ENCODE data around the gene PLA2G4C.
"Not testable (repeated sequence)": the region's sequence is repeated elsewhere in the genome, so short reads cannot be mapped to it uniquely, and the experiment has no call there.

The PLA2G4C gene

DNA sequence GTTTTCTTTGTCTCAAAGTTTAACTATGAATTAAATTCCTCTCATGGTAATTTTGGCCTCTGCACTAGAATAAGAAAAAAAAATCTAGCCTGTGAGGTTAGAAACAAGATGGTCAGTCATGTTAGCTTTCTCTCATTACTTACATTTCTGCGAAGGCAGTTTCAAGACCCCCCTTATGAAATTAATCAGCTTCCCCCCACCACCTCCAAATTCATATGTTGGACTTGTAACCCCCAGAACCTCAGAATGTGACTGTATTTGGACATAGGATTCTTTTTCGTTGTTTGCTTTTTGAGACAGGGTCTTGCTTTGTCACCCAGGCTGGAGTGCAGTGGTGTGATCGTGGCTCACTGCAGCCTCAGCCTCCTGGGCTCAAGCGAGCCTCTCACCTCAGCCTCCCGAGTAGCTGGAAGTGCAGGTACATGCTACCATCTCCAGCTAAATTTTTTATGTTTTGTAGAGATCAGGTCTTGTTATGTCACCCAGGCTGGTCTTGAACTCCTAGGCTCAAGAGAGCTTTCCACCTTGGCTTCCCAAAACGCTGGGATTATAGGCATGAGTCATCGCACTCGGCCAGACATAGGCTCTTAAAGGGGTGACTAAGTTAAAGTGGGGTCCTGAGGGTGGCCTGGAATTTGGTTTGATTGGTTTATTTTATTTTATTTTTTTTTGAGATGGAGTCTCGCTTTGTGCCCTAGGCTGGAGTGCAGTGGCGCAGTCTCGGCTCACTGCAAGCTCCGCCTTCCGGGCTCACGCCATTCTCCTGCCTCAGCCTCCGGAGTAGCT lies 1.4 kb downstream of the PLA2G4C start:
- DNase-seq, result no peak

DNA sequence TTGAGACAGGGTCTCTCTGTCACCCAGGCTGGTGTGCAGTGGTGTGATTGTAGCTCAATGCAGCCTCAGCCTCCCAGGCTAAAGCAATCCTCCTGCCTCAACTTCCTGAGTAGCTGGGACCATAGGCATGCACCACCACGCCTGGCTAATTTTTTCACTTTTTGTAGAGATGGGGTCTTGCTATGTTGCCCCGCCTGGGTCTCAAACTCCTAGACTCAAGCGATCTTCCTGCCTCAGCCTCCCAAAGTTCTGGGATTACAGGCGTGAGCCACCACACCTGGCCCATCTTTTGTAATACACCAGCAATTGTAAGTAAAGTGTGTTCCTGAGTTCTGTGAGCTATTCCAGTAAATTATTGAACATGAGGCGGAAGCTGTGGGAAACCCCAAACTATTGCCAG lies 6.7 kb downstream of the PLA2G4C start:
- no peak for DNase-seq

DNA sequence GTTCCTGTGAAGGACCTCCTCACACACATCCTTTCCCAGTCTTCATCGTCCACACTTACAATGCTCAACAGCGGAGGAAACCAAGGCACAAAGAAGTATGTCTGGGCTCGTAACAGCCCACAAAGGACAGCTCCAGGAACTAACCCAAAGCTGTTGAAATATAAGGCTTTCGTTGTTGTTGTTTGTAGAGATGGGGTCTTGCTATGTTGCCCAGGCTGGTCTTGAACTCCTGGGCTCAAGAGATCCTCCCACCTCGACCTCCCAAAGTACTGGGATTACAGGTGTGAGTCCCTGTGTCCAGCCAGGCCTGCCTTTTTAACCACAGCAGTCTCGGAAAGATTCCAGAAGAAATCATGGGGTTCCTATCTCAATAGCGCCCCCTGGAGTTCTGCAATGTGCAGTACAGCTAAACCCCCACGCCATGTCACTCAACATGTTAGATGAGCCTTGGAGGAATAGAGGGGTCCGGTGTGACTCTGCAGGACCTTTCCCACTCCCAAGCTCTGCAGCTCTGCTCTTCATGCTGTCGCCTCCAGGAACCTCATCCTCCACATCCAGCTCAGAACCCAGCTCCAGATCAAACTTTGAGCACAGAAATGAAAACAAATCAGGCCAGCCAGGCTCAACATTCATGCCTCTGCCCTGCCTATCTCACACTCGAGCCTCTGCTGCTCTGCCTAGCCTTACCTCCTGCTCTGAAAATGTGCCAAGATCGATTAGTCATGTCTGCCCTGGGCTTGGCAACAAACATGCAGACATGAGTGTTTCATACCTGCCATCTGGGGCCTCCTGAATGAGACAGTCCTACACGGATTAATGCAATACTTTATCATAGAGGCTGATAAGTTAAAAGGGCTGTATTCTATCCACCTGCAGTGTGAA lies 7.5 kb downstream of the PLA2G4C start:
- no peak for DNase-seq

DNA sequence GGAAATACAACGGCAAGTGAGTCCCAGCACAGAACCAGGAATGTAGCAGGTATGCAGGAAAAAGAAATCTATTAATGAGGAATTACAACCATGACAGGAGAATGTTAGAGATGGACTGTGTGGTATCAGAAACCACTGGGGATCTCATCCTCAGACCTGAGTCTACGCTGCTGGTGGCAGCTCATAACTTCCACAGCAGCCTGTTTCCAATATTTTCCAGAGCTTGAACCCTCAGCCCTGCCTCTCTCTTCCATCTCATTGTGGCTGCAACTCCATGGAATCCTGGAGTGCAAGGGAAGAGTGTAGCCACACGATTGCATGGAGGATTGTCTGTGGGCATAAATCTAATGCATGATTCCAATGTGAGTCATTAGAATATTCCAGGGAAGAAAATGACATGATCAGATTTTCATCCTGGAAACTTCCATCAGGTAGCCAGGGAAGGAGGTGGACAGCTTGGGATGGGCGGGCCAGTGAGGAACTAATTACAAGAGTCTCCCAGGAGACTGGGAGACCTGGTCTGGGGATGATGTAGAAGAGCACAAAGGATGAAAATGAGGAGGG lies 14.9 kb downstream of the PLA2G4C start:
- no peak for DNase-seq

DNA sequence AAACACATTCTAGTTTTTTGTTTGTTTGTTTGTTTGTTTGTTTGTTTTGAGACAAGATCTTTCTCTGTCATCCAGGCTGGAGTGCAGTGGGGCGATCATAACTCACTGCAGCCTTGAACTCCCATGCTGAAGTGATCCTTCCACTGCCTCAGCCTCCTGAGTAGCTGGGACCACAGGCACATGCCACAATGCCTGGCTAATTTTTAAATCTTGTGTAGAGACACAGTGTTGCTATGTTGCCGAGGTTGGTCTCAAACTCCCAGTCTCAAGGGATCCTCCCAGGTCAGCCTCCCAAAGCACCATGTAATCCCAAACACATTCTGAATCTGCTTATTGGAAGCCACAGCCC lies 15.8 kb downstream of the PLA2G4C start:
- no peak for DNase-seq

DNA sequence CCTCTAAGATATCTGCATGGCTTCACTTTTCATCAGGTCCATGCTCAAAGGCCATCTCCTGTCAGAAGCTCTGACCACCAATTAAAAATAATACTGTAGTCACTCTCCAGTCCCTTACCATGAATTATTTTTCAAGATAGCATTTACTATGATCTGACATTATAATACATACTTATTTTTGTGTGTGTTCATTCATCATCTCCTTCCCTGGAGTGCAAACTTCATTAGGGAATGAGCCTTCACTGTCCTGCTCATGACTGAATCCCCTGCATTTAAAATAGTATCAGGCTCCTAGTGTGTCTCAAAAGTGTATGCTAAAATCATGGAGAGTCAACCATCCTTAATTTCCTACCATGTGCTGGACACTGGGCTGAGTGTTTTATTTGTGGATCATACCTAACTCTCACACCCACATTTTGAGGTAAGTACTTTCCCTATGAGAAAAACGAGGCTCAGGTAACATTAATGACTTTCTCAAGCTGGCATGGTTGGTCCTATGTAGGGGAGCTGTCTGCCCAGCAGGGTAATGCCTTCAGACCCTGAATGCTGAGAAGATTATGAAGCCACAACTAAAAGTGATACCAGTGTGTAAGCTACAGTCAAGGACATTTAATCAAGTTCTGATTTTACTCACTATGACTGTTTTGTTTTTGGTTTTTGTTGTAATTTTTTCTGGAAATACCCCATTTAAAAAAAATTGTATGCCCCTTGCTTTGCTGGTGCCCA lies 16.3 kb downstream of the PLA2G4C start:
- no peak for DNase-seq

DNA sequence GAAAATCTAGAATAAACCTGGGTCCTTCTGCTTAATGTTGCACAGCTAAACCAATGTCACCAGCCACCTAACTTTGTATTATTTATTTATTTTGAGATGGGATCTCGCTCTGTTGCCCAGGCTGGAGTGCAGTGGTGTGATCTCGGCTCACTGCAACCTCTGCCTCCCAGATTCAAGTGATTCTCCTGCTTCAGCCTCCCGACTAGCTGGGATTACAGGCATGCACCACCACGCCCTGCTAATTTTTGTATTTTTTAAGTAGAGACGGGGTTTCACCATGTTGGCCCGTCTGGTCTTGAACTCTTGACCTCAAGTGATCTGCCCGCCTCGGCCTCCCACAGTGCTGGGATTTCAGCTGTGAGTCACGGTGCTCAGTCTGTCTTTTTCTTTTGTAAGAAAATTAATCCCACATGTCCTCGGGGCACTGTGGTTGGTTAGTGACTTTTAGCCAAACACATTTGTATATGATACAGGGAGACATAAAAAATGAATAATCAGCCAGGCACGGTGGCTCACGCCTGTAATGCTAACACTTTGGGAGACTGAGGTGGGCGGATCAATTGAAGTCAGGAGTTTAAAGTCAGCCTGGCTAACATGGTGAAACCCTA lies 19.4 kb downstream of the PLA2G4C start:
- DNase-seq, result not testable (repeated sequence)

DNA sequence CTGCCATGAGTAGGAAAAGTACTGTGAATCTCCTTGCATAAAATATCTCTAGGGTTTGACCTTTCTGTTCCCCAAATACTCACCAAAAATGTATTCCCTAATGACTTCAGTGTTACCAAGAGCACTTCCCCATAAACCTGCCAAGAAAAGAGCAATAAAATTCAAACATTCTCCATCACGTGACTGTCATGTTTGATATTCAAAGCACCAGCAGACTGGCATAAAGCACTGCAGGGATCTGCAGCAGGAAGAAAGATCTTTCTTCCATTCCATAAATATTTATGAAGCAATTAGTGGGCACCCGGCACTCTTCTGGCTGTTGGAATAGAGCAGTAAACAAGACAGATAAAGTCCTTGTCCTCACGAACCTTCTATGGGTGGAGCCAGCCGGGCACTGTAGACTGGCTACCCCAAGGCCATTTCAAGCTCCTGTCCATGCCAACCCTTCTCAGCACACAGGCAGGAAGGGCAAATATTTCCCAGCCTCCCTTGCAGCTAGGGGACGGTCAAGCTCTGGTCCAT lies 20.3 kb downstream of the PLA2G4C start:
- no peak for DNase-seq

DNA sequence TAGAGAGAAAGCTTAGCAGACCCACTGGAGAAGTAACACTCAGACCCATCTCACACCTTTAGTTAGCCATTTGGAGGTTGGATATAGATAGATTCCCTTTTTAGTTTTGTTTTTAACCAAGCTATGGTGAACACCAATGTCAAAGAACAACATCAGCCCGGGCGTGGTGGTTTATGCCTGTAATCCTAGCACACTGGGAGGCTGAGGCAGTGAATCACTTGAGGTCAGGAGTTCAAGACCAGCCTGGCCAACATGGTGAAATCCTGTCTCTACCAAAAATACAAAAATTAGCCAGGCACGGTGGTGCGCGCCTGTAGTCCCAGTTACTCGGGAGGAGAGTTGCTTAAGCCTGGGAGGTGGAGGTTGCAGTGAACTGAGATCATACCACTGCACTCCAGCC lies 21.6 kb downstream of the PLA2G4C start:
- not testable (repeated sequence) for DNase-seq

DNA sequence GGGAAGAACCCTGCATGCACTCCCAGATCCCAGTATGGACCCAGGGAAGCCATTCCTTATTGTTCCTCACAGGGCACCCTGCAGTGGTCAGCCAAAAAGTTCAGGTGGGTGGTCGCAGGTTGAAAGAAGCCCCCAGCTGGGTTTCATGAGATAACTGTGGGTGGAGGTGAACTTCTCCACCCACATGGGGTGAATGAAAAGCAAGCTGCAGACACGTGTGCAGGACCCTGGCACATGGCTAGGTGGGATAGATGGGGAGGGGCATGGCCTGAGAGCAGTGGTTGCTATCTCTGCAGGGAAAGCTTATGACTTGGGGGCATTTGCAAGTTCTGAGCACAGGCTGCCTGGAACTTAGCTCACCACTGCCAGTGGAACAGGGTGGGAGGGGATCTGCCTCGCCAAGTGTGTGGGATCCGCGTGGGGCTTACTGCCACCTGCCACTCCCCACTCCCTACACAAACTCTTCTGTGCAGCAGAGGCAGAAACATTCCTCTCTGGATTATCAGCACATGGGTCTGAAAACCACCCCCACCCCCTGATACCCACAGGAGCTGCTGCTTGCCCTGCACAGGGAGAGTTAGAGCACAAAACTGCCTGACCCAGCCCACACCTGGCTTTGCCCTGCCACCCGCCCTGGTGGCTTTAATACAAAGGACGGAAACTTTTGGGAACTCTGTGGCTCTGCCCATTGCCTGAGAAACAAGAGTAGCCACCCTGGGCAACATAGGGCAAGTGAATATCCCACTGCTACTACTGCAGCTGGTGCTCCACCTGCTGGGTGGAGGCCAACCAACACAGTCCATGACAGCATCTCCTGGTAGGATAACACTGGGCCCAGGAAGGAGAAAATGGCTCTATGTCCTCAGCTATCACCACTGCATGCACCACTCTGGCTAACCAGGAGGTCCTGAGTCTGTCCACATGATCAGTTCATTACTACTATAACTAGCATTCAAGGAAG lies 24.4 kb downstream of the PLA2G4C start:
- no peak for DNase-seq

DNA sequence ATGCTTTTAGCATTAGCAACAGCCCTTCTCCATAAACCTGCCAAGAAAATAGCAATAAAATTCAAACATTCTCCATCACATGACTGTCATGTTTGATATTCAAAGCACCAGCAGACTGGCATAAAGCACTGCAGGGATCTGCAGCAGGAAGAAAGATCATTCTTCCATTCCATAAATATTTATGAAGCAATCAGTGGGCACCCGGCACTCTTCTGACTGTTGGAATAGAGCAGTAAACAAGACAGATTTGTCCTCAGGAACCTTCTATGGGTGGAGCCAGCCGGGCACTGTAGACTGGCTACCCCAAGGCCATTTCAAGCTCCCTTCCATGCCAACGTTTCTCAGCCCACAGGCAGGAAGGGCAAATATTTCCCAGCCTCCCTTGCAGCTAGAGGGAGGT lies 25.5 kb downstream of the PLA2G4C start:
- DNase-seq, result no peak

DNA sequence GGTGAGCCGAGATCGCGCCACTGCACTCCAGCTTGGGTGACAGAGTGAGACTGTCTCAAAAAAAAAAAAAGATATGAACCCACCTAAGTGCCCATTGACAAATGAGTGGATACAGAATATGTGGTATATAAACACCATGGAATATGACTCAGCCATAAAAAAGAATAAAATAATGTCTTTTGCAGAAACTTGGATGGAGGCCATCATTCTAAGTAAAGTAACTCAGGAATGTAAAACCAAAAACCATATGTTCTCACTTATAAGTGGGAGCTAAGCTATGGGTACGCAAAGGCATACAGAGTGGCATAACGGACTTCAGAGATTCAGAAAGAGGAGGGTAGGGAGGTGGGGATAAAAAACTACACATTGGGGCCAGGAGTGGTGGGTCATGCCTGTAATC lies 29.5 kb downstream of the PLA2G4C start:
- no peak for DNase-seq

DNA sequence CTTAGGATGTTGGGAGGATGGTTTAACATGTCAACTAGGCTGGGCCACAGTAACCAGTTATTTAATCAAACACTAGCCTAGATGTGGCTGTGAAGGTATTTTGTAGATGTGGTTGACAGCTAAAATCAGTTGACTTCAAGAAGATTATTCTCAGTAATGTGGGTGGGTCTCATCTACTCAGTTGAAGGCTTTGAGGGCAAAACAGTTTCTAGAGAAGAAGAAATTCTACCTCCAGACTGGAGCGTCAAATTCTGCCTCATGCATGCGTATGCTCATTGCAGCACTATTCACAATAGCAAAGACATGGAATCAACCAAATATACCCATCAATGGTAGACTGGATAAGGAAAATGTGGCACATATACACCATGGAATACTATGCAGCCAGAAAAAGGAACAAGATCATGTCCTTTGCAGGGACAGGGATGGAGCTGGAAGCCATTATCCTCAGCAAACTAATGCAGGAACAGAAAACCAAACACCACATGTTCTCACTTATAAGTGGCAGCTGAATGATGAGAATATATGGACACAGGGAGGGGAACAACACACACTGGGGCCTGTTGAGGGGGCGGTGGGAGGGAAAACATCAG lies 40.3 kb downstream of the PLA2G4C start:
- DNase-seq, result not testable (repeated sequence)

DNA sequence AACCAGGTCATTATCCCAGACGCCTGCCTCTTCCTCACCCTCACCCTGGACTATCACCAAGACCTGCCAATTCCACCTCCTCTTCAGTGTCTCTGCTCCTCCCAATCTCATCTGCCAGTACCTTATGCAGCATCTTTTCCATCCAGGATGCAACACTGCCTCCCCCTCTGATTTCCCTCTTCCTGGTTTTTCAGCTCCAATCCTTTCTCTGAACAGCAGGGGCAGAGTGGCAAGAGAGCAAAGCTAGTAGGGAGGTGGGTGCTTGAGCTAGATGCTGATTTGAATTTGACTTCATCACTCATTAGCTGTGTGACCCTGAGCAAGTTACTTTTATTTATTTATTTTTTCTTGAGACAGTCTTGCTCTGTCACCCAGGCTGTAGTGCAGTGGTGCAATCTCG lies 41.2 kb downstream of the PLA2G4C start:
- DNase-seq, result no peak

DNA sequence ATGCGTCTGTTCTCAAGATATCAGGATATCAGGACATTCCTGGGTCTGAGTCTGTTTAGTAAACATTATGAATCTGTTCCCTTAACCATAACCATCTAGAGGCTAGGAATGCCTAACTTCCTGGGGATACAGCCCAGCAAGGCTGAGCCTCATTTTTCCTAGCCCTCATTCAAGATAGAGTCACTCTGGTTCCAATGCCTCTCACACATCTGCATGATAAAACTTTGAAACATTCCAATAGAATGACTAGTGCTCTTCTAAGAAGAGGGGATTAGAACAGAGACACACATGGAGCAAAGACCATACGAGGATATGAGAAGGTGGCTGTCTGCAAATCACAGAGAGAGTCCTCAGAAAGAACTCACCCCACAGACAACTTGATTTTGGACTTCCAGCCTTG lies 46.1 kb downstream of the PLA2G4C start:
- DNase-seq, result no peak

DNA sequence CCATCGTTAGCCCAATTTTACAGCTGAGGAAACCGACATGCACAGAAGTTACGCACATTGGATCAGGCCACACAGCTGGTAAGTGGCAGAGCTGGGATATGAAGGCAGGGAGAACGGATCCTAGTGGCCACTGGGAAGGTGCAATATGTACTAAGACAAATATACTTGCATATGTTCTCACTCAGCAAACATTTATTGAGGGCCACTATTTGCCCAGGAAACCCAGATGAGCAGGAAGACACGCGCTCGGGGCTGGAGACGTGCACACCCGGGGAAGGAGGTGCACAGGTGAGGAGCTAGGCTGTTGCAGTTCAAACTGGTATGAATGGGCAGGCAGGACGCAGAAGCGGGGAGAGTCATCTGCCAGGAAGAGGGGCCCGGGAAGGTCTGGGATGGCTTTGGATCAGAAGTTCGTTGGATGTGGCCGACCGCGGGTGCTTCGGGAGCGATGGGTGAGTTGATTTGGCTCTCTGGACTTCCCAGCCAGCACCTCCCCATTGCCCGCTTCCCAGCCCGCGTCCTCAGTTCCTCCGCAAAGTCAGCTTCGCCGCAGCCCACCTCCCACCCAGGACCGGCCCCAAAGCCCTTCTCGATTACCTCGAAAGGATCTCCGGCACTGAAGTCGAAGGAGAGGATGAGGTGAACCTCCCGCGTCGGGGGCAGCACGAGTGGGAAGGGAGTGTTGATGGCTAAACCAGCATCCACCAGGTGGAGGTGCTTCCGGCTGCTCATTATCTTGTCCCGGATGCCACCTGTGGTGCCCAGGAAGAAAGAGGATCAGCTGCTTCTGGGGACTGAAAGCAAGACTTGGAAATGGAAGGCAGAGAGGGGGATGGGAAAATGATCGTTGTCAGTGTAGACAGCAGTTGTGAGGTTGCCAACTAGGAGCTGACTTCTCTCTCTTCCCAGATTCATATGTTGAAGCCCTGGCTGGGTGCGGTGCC lies 48.9 kb downstream of the PLA2G4C start:
- DNase-seq, result no peak

DNA sequence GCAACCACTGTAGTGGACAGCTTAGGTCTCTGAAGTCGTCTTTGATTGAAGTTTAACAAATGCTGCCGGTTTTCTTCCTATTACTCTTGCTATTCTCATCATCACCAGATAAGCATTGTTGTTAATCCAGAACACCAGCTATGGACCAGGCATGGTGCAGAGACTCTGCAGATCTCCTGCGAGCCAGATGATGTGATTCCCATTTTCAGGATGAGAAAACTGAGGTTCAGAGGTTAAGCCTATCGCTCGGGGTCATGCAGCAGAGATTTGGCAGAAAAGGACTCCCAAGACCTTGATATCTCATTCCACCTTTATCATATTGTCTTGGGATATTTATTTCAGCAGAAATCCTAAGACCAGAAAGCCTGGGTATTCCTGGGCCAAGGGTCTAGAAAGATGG lies 50.2 kb downstream of the PLA2G4C start:
- DNase-seq, result no peak

DNA sequence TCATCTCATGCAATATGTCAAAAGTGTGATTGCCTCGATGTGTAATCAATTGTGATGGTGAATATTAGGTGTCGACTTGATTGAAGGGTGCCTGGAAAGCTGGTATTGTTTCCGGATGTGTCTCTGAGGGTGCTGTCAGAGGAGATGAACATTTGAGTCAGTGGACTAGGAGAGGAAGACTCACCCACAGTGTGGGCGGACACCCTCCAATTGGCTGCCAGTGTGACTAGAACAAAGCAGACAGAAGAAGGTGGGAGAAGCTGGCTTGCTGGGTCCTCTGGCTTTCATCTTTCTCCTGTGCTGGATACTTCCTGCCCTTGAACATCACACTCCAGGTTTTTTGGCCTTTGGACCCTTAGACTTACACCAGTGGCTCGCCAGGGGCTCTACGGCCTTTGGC lies 51.3 kb downstream of the PLA2G4C start:
- DNase-seq, result no peak

DNA sequence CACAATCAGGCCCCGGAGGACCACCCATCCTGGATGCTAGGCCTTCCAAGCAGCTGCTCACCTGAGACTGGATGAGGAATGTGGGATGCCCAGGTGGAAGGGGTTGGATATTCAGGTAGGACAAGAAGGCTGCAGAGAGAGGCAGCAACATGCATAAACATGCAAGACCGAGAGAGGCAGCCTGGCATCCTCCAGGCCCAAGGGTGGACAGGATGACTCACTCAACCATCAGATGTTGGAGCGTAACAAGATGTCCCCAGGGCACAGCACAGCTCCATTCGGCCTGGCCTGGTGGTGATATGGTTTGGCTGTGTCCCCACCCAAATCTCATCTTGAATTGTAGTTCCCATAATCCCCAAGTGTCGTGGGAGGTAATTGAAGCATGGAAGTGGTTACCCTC lies 56.8 kb downstream of the PLA2G4C start:
- DNase-seq, result no peak

DNA sequence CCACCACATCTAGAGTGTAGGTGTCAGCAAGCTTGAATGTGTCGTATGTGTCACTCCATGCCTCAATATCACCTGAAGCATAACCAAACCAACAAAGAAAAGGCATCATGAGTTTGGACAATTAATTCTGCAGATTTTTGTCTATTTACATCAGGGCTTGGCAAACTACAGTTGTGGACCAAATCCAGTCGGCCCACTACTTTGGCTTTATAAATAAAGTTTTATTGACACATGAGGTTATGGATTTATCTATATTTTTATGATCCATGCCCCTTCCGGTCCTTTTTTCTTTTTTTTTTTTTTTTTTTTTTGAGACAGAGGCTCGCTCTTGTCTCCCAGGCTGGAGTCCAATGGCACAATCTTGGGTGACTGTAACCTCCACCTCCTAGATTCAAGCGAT lies 57.5 kb downstream of the PLA2G4C start:
- DNase-seq, result no peak
